Fibroblast of pulmonary artery (primary cell): ENCODE results near the gene CEP126.

Source experiments
- DNase-seq: peaks from one replicate; pipeline ENCODE4 v3.0.0-alpha.2; 2010; ENCODE audit warnings: low read depth
- H3K4me3 ChIP-seq: replicated peaks from 2 replicates; pipeline ENCODE4 v1.5.1; 2011; ENCODE audit warnings: low read depth, mild to moderate bottlenecking, control low read depth, low read length, moderate library complexity
- TF ChIP-seq, protein P1 (sequence below): IDR thresholded peaks from 2 replicates; pipeline ENCODE4 v1.5.1; 2011; ENCODE audit warnings: mild to moderate bottlenecking, control low read depth, low read length, inconsistent platforms; ENCODE audit errors: missing control alignments

CEP126 gene

DNA sequence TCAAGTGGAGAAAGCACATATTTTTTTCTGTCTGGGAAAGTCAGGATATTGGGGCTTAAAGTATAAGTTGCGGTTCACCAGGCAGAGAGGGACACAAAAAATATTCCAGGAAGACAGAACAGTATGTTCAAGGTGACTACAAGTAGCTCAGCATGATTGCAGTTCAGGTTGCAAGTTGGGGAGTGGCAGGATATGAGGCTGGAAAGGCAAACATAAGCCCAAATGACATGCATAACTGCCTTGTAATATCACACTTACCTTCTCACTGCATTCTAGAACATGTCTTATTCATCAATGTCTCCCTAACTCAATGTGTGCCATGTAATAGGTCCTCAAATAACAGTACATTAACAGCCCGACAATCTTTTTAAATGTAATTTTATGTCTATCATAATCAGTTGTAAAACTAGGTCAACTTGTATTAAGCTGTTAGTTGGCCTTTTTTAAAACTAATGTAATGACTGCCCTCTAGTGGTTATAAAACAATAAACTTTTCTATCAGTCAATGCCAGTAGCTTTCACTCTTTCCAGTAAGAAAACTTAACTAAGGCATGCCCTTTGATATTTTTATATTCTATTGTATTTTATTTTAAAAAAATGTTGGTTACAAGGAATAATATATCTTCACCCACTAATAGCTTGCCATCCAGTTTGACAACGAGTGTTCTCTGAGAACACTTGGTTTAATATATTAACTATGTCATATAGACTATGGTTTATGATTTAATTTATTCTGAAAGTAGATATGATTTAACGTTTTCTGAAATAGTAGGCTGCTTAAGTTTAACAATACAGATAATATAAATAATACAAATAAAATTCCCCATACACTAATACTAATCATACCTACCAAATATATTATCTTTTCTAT, 93.0 kb downstream of the CEP126 start:
- TF ChIP-seq, protein P1, sequence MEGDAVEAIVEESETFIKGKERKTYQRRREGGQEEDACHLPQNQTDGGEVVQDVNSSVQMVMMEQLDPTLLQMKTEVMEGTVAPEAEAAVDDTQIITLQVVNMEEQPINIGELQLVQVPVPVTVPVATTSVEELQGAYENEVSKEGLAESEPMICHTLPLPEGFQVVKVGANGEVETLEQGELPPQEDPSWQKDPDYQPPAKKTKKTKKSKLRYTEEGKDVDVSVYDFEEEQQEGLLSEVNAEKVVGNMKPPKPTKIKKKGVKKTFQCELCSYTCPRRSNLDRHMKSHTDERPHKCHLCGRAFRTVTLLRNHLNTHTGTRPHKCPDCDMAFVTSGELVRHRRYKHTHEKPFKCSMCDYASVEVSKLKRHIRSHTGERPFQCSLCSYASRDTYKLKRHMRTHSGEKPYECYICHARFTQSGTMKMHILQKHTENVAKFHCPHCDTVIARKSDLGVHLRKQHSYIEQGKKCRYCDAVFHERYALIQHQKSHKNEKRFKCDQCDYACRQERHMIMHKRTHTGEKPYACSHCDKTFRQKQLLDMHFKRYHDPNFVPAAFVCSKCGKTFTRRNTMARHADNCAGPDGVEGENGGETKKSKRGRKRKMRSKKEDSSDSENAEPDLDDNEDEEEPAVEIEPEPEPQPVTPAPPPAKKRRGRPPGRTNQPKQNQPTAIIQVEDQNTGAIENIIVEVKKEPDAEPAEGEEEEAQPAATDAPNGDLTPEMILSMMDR = peak; percentile 42
- H3K4me3 ChIP-seq = no peak overlapping the region
- DNase-seq = peak; percentile 68

DNA sequence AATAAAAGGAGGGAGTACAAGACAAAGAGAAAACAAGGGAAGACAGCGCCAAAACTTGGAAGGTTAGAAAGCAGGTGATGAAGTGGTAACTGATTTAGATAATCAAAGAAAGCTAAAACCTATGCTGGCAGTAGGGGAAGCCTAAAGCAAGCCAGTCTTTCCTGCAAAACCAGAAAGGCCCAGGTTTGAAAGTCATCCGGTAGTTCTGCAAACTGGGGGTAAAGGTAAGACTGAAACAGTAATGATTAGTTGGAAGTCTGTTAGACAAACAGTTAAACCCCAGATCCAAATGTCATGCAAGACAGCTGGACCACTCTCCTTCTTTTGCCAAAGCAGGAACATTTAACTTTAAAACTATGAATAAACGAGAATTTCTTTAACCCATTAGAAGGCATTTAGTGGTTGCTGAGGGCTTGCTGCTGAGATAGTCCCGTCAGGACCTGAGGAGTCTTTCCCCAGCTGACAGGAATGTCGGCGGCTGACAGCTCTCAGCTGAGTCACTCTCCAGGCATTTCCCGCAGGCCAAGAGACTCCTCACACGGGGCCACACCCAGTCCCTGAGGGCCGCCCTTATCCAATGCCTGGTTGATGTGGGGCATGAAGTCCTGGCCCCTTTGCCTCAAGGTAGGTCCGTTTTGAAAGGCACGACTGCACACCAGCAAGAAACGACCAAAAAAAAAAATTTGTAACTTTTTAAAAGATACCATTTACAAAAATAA, 96.1 kb downstream of the CEP126 start:
- H3K4me3 ChIP-seq = no peak overlapping the region
- DNase-seq = peak; percentile 83
- TF ChIP-seq, protein P1 = no peak

DNA sequence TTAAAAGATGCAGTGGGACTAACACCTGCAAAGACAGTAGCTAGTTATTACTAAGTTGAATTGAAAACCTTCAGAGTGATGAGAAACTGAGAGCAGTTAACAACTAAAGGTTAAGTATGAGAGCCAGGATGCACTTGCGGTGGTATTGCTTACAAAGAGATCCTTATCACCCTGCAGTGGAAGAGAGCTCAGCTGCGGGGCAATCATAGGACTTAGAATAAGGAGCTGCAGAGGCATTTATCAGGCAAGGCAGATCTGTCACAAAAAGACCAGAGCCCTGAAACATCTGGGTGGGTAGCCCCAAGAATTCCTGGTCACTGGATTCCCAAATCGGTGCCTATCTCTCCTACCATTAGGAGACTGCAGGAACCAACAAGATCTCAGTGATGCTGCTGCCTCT, 98.1 kb downstream of the CEP126 start:
- H3K4me3 ChIP-seq = no peak overlapping the region
- DNase-seq = no peak
- TF ChIP-seq, protein P1 = no peak

GRCh38 chr11:102014756-102015155, 99.9 kb downstream of the CEP126 start:
- H3K4me3 ChIP-seq = no peak overlapping the region
- TF ChIP-seq, protein P1 = no peak
- DNase-seq = no peak

DNA sequence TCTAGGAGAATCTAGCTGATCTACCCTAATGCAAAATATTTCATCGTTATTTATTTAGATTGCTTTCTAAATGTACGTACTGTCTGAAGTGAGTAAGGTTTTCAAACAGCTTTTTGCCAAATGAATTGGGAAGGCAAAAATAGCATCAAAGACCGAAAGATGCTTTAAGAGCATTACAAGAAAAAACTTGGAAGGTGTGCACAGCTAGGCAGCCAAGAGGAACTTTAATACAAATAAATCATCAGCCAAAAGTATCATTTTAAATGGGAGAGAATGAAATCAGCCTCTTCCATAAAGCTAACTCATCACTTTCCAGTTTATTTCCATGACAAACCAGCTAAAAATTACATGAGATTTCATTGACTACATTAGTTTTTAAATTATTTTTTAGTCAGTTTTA, 102.2 kb downstream of the CEP126 start:
- DNase-seq = no peak
- TF ChIP-seq, protein P1 = no peak
- H3K4me3 ChIP-seq = no peak overlapping the region

GRCh38 chr11:102026217-102026616, 111.4 kb downstream of the CEP126 start:
- no peak for DNase-seq
- TF ChIP-seq, protein P1 = no peak

More at GRCh38 chr11:102026217-102026616, 111.4 kb downstream of the CEP126 start:
- H3K4me3 ChIP-seq = no peak overlapping the region
